ENCODE measurements around the gene ZNF821. TPM values are rescaled to one million over a fixed set of nuclear protein-coding genes. Genes with fewer than 3 reads are reported as not detected.

The ZNF821 gene
- total RNA-seq, 6 experiments from 2014 or later = 1.3 to 3.8 (median 1.7) TPM

GRCh38 chr16:71882505-71883167 lies 1.3 kb downstream of the ZNF821 start:
- 1% methylated on average over 9 of the region's 9 CpGs for WGBS (ENCODE audit: insufficient coverage, low coverage, low lambda C conversion rate, missing lambda C conversion rate)
- Histone ChIP-seq H3K9me3 (no peaks in the 10 kb centered on the region), H3K27me3 (no peaks in the 10 kb centered on the region), H3K36me3 (peaks cover 0 to 3% (median 0%) of the 10 kb centered on the region in 4 donors), H3K4me3 (peak overlapping the region; percentile 81 to 95 (median 92)), H3K27ac (peak overlapping the region in 1 of 3 donors; percentile 69), H3K4me1 (peaks cover 0 to 9% (median 0%) of the 10 kb centered on the region in 4 donors)
- DNase-seq (peak in 1 of 3 donors; percentile 69), ATAC-seq (peak; percentile 68 to 71 (median 70))
- intact Hi-C loops (cut with DNase I) = no loop called here
- TF ChIP-seq CTCF (IDR thresholded peaks at IDR 0.05) (peak; percentile 87 to 94 (median 92)), POLR2A (IDR thresholded peaks at IDR 0.05) (no peak)

- DNase-seq = no peak
- WGBS (ENCODE audit: insufficient coverage, low coverage, low lambda C conversion rate, missing lambda C conversion rate) = 56% methylated on average over 4 of the region's 4 CpGs
- intact Hi-C loops (cut with DNase I) = no loop called here
Measured at GRCh38 chr16:71880176-71880575, 3.8 kb downstream of the ZNF821 start.

GRCh38 chr16:71878911-71879310 lies 5.1 kb downstream of the ZNF821 start:
- 33% methylated on average over 4 of the region's 4 CpGs for WGBS (ENCODE audit: insufficient coverage, low coverage, low lambda C conversion rate, missing lambda C conversion rate)
- no peaks in the 10 kb centered on the region for H3K9me3 ChIP-seq
- peaks cover 0 to 9% (median 0%) of the 10 kb centered on the region in 4 donors for H3K4me1 ChIP-seq
- H3K36me3 ChIP-seq = peaks cover 0 to 3% (median 0%) of the 10 kb centered on the region in 4 donors
- no peaks in the 10 kb centered on the region for H3K27me3 ChIP-seq
- ATAC-seq (peak in 2 of 4 donors; percentile 21 to 44), DNase-seq (no peak)
- H3K4me3 ChIP-seq = no peak overlapping the region
- TF ChIP-seq CTCF (IDR thresholded peaks at IDR 0.05) (no peak), POLR2A (IDR thresholded peaks at IDR 0.05) (no peak)
- H3K27ac ChIP-seq = no peak overlapping the region
- intact Hi-C loops (cut with DNase I) = no loop called here

More at GRCh38 chr16:71880176-71880575, 3.8 kb downstream of the ZNF821 start:
- H3K4me3 ChIP-seq = no peak overlapping the region
- H3K27me3 ChIP-seq = no peaks in the 10 kb centered on the region
- H3K36me3 ChIP-seq = peaks cover 0 to 3% (median 0%) of the 10 kb centered on the region in 4 donors
- H3K27ac ChIP-seq = no peak overlapping the region
- H3K9me3 ChIP-seq = no peaks in the 10 kb centered on the region
- no peak for TF ChIP-seq POLR2A (IDR thresholded peaks at IDR 0.05)
- no peak for ATAC-seq
- H3K4me1 ChIP-seq = peaks cover 0 to 9% (median 0%) of the 10 kb centered on the region in 4 donors

GRCh38 chr16:71873199-71873598 lies 10.8 kb downstream of the ZNF821 start:
- ATAC-seq = no peak
- H3K9me3 ChIP-seq = no peaks in the 10 kb centered on the region
- H3K27me3 ChIP-seq = no peaks in the 10 kb centered on the region
- WGBS (ENCODE audit: insufficient coverage, low coverage, low lambda C conversion rate, missing lambda C conversion rate) = 83% methylated on average over 4 of the region's 4 CpGs
- no peak overlapping the region for H3K4me3 ChIP-seq
- H3K36me3 ChIP-seq = no peaks in the 10 kb centered on the region
- TF ChIP-seq CTCF (IDR thresholded peaks at IDR 0.05) = no peak
- TF ChIP-seq POLR2A (IDR thresholded peaks at IDR 0.05) = no peak
- intact Hi-C loops (cut with DNase I) = no loop called here
- H3K4me1 ChIP-seq = no peaks in the 10 kb centered on the region
- no peak overlapping the region for H3K27ac ChIP-seq
- no peak for DNase-seq

GRCh38 chr16:71870818-71871217 lies 13.2 kb downstream of the ZNF821 start:
- Histone ChIP-seq H3K27me3 (no peaks in the 10 kb centered on the region), H3K4me3 (no peak overlapping the region), H3K4me1 (no peaks in the 10 kb centered on the region), H3K27ac (no peak overlapping the region), H3K9me3 (no peaks in the 10 kb centered on the region), H3K36me3 (no peaks in the 10 kb centered on the region)
- no peak for ATAC-seq
- intact Hi-C loops (cut with DNase I) = no loop called here
- TF ChIP-seq POLR2A (IDR thresholded peaks at IDR 0.05) = no peak
- TF ChIP-seq CTCF (IDR thresholded peaks at IDR 0.05) = no peak
- no peak for DNase-seq
- WGBS (ENCODE audit: insufficient coverage, low coverage, low lambda C conversion rate, missing lambda C conversion rate) = 85% methylated on average over 2 of the region's 2 CpGs

All from right lobe of liver (tissue), 6 donors.